D341Med (cell line): ENCODE measurements around the gene OGDHL.

Source experiments
- DNase-seq: peaks from one replicate; pipeline ENCODE4 v3.0.0; 2012; ENCODE audit warnings: low spot score

Gene OGDHL

DNA sequence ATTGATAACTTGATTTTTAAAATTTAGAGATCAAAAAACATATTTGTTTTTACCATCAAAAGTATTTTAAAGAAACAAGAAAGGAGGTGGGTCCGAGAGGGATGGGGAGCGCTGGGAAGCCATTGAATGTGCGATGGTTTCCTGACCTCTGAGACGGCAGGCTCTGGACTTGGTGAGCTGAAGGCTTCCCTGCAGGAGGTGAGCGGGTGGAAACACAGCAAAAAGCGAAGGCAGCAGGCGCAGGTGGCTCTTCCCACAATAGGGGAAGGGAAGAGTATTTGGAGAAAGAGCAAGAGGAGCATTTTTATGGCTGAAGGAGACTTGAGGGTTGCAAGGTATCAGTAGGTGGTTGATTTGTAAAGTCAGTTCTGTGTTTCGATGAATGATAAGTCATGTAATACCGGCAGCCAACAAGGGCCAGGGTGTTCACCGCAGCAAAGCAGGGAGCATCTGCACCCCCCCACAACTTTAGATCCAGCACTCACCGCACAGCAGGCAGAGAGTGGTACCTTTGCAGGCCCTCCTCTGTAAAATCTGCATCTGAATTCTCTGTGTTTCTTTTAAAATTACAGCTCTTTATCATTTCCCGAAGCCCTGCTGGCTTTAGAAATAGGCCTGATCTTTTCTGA lies 72.1 kb downstream of the OGDHL start:
- no peak for DNase-seq

DNA sequence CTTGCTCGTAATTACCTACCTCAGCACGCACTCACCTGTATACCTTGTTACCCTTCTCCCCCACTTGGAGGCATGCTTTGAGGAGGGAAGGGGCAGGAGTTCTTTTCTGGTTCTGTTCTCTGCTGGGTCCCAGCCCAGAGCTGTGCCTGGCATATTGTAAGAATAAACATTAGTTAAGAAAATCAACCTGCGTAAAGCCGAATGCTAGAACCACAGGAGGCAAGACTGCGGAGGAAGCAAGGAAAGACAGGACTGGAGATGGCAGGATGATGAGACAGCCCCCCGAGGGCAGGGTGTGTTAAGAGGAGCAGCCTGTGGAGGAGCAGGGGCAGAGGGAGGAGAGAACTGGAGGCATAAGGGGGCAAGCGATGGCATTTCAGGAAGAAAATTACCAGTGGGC lies 73.2 kb downstream of the OGDHL start:
- peak; percentile 30 for DNase-seq

DNA sequence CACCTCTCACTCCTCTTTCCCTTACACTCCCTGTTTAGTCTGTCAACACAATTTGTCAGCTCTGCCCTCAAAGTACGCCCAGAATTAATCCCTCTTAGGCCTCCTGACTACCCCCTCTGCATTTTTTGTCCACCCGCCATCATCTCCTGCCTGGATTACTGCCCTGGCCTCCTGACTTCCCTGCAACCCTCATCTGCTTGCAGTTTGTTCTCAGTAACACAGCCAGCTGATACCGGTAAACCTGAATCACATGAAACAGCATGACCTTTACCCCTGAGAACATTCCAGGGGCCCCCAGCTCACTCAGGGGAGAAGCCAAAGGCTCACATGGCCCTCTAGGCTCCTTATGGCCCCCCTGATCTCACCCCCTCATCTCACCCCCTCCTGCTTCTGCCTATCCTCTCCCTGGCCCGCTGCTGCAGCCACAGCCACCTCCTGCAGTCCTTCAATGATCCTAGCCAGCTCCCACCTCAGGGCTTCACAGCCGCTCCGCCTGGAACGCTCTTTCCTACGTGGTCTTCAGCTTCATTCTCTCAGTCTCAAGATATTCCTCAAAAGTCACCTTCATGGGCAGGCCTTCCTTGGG lies 73.8 kb downstream of the OGDHL start:
- DNase-seq = peak; percentile 14

DNA sequence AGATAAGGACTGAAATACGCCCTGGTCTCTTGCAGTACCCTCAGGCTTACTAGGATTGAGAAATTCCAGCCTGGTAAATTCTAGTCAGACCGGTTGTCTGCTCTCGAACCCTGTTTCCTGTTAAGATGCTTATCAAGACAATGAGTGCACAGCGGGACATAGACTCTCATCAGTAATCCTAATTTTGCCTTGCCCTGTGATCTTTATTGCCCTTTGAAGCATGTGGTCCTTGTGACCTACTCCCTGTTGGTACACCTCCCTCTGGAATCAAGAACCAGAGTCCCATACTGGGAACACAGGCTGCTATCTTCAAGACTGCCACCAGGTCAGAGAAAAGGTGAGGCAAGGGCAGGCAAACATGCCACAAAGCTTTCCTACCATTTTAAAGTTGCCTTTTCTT lies 75.5 kb downstream of the OGDHL start:
- DNase-seq = no peak
